Lower lobe of right lung (tissue), 2 donors: ENCODE data around the gene RAPGEF4. TPM values are rescaled to one million over a fixed set of nuclear protein-coding genes. Genes with fewer than 3 reads are reported as not detected.

Experiments
- ATAC-seq, 2 donors: fragments of 200-7000 bp; cut with Tn5 transposase; one replicate each; pipeline ENCODE4 v1.9.1; 2020 to 2022; ENCODE audit warnings: mild to moderate bottlenecking in 2 of 2, moderate library complexity in 2 of 2
- DNase-seq: peaks from one replicate; pipeline ENCODE4 v3.0.0-alpha.2; 2020
- H3K27ac ChIP-seq: fragments of 200-600 bp; one replicate; pipeline ENCODE4 v1.8.0; 2022
- H3K27me3 ChIP-seq: fragments of 200-600 bp; one replicate; pipeline ENCODE4 v1.8.0; 2022; ENCODE audit warnings: low read depth
- H3K36me3 ChIP-seq: fragments of 200-600 bp; one replicate; pipeline ENCODE4 v1.8.0; 2022; ENCODE audit warnings: mild to moderate bottlenecking
- H3K4me1 ChIP-seq: fragments of 200-600 bp; one replicate; pipeline ENCODE4 v1.8.0; 2022
- H3K4me3 ChIP-seq: fragments of 200-600 bp; one replicate; pipeline ENCODE4 v1.8.0; 2022; ENCODE audit warnings: mild to moderate bottlenecking
- H3K9me3 ChIP-seq: fragments of 200-600 bp; one replicate; pipeline ENCODE4 v1.8.0; 2022
- intact Hi-C: fragments of 100-400 bp; cut with DNase I; formaldehyde crosslinking; loops from one replicate; pipeline ENCODE4 v1.11.0; 2022
- total RNA-seq: library from RNA; stranded (reverse); fragmentation: NEBNext Ultra II Directional; extraction: Animal tissue kit (Norgen Biotek cat#: 25700); gene quantifications from one replicate; pipeline ENCODE4 v1.2.1, GENCODE V29; 2021
- TF ChIP-seq, protein P1 (sequence below): fragments of 200-600 bp; IDR thresholded peaks from one replicate; pipeline ENCODE4 v1.8.0; 2022; ENCODE audit warnings: antibody characterized with exemption, mild to moderate bottlenecking
- donor health status: DM: no; HTN: yes; CAD: no; lungs with severe emphysema.

Gene RAPGEF4
- total RNA-seq, 1 donor from 2014 or later = 14.6 TPM

DNA sequence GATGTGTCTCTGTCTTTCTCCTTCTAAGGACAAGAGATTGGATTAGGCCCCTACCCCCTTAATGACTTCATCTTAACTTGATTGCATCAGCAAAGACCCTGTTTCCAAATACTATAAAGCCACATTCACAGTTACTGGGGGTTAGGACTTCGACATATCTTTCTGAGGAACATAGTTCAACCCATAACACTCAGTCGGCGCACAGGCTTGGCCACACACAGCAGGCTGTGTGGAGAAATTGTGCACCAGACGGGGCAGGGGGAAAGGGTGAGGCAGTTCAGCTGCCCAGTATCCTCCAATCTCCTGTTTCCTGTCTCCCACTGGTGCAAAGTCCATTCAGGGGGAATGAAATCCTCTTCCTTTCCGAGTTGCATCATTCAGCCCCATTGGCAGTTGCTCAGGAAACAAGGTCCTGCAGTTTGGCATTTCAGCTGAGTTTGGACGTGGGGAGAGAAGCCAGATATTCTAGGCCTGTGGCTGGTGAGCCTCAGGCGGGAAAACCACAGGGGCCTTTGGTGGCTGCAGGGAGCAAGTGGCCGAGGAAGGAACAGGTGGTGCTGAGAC lies 9.4 kb upstream of the RAPGEF4 start:
- no peak overlapping the region for H3K27ac ChIP-seq
- H3K36me3 ChIP-seq = no peaks in the 10 kb centered on the region
- TF ChIP-seq, protein P1, sequence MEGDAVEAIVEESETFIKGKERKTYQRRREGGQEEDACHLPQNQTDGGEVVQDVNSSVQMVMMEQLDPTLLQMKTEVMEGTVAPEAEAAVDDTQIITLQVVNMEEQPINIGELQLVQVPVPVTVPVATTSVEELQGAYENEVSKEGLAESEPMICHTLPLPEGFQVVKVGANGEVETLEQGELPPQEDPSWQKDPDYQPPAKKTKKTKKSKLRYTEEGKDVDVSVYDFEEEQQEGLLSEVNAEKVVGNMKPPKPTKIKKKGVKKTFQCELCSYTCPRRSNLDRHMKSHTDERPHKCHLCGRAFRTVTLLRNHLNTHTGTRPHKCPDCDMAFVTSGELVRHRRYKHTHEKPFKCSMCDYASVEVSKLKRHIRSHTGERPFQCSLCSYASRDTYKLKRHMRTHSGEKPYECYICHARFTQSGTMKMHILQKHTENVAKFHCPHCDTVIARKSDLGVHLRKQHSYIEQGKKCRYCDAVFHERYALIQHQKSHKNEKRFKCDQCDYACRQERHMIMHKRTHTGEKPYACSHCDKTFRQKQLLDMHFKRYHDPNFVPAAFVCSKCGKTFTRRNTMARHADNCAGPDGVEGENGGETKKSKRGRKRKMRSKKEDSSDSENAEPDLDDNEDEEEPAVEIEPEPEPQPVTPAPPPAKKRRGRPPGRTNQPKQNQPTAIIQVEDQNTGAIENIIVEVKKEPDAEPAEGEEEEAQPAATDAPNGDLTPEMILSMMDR = no peak
- H3K27me3 ChIP-seq = no peaks in the 10 kb centered on the region
- ATAC-seq (no peak), DNase-seq (no peak)
- intact Hi-C loops = no loop called here
- H3K4me1 ChIP-seq = no peaks in the 10 kb centered on the region
- no peak overlapping the region for H3K4me3 ChIP-seq
- H3K9me3 ChIP-seq = no peaks in the 10 kb centered on the region

DNA sequence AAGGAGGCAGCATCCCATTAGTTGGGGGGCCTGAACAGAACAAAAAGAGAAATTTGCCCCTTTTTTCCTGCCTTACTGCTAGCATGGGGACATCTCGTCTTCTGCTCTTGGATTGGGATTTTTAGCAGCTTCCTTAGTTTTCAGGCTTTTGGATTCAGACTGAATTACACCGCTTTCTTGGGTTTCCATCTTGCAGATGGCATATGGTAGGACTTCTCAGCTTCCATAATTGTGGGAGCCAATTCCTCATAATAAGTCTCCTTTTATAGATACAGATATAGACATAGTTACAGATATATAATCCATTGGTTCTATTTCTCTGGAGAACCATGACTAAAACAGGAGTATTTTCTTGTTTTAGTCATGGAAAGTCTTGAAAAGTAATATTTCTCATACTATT lies 5.2 kb upstream of the RAPGEF4 start:
- Histone ChIP-seq H3K27me3 (peaks cover 13% of the 10 kb centered on the region), H3K36me3 (no peaks in the 10 kb centered on the region), H3K4me1 (no peaks in the 10 kb centered on the region), H3K9me3 (no peaks in the 10 kb centered on the region), H3K27ac (no peak overlapping the region), H3K4me3 (no peak overlapping the region)
- ATAC-seq (no peak), DNase-seq (no peak)
- intact Hi-C loops = no loop called here
- TF ChIP-seq, protein P1 = no peak

DNA sequence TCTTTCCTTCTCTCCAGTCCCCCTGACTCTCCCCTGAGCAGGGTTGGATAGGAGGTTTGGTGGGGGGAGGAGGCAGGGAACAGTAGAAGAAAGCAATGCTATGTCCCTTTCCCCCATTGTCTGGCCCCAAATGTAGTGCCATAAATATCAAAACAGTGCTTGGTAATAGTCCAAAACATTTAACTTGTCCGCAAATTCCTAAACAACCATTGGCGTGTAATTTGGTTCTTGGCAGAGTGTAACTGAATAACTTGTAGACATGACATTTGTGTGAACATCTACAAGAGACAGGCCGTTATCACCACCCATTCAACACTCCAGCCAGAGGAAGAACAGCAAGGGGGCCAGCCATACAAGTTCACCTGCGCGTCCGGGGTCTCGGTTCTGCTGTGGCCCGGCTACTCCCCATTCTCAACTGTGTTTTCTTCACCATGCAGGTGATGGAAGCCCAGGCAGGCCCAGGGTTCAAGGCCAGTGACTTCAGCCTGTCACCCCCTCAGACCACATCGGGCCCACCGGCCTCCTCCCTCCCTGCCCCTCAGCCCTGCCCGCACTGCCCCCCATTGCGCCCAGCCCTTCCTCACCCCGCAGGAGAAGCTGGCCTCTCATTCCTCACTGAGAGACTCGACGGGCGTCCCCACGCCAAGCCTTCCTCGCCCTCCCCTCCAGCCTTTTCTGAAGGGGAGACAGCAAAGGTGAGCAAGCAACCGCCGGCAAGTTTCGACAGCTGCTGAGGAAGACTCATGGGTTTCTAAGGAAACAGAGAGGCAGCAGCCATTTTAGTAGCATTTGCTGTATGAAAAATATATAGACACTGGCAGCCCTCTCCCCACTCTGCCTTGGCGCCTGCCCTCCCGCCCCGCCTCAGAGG lies 699 bp upstream of the RAPGEF4 start:
- Histone ChIP-seq H3K4me1 (peaks cover 7% of the 10 kb centered on the region), H3K4me3 (peak overlapping the region; percentile 46), H3K9me3 (no peaks in the 10 kb centered on the region), H3K27me3 (peaks cover 44% of the 10 kb centered on the region), H3K36me3 (no peaks in the 10 kb centered on the region), H3K27ac (no peak overlapping the region)
- ATAC-seq (peak in 1 of 2 donors; percentile 29), DNase-seq (no peak)
- TF ChIP-seq, protein P1 = no peak
- intact Hi-C loops = no loop called here

DNA sequence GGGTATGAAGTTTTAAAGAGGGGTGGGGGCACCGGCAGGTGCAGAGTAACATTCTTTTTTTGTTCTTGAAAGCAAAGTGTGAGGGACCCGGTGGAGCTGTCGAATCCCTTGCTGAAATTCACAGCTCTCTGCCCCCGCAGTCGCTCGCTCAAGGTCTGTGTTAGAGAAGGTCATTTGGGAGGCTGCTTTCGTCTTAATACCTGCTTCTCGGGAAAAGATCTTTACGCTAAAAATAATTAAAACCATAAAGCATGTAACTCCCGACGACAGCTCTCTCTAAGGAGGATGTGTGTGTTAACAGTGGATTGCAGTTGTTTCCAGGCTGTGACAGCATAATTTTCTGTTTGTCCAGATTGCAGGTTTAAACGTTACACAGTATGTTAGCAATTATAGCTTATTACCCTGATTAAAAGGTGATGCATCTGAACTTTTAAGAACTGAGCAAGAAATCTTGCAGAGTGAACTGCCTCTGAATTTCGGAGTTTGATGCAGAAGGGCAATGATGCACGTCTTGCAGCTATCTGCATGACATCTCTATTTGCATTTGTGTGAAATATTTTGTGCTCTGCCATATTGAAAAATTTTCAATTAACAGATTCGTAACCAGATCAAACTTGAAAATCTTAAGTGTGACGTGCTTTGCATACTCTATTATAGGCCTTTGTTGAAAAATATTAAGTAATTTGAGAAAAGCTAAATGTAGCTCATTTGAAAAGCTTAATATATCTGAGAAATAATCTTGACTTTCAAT lies 954 bp downstream of the RAPGEF4 start:
- TF ChIP-seq, protein P1 = no peak
- Histone ChIP-seq H3K27me3 (peaks cover 47% of the 10 kb centered on the region), H3K9me3 (no peaks in the 10 kb centered on the region), H3K4me1 (peaks cover 7% of the 10 kb centered on the region), H3K27ac (no peak overlapping the region), H3K36me3 (no peaks in the 10 kb centered on the region), H3K4me3 (peak overlapping the region; percentile 46)
- ATAC-seq (no peak), DNase-seq (no peak)
- intact Hi-C loops = no loop called here

DNA sequence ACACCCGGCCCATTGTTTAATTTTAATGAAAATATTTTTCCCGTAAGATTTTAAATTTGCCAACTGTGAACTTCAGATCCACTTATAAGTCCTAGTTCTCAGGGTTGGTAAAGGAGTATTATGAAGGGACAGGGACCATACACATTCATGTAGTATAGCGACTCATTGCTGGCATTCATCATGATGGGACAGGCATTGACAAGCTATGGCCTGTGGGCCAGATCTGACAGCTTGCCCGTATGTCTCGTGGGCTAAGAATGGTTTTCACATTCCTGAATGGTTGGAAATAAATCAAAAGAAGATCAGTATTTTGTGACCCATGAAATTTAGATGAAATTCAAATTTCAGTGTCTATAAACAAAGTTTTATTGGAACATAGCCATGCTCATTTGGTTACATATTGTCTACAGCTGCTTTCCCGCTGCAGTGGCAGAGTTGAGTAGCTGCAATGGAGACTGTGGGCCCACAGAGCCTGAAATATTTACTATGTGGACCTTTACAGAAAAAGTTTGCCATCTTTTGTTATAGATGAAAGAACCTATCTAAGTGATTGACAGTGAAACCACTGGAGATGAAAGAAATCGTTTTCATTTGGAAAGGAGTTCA lies 4.1 kb downstream of the RAPGEF4 start:
- TF ChIP-seq, protein P1 = no peak
- peaks cover 9% of the 10 kb centered on the region for H3K9me3 ChIP-seq
- intact Hi-C loops = no loop called here
- H3K4me3 ChIP-seq = no peak overlapping the region
- peaks cover 7% of the 10 kb centered on the region for H3K4me1 ChIP-seq
- H3K36me3 ChIP-seq = no peaks in the 10 kb centered on the region
- H3K27ac ChIP-seq = no peak overlapping the region
- peaks cover 41% of the 10 kb centered on the region for H3K27me3 ChIP-seq
- ATAC-seq = no peak
- DNase-seq = no peak
